GM12891 (cell line): ENCODE data around the gene SOAT1.

Source experiments
- PAX5 ChIP-seq: IDR thresholded peaks from 2 replicates; pipeline ENCODE4 v1.6.1; 2011; ENCODE audit warnings: low read length, moderate library complexity, mild to moderate bottlenecking; ENCODE audit not compliant: insufficient read depth, severe bottlenecking
- POLR2A ChIP-seq: IDR thresholded peaks from 2 replicates; pipeline ENCODE4 v1.6.1; 2011; ENCODE audit warnings: low read depth, low read length, control low read depth
- POLR2AphosphoS5 ChIP-seq: IDR thresholded peaks from 2 replicates; pipeline ENCODE4 v1.6.1; 2011; ENCODE audit warnings: low read depth, low read length, control low read depth
- TAF1 ChIP-seq: IDR thresholded peaks from 2 replicates; pipeline ENCODE4 v1.6.1; 2011; ENCODE audit warnings: low read depth, low read length, control low read depth

- no peak for TF ChIP-seq PAX5
- no peak for TF ChIP-seq POLR2AphosphoS5
- TF ChIP-seq POLR2A, result no peak
- TF ChIP-seq TAF1, result no peak
These were observed 86.7 kb downstream of the SOAT1 start for GRCh38 chr1:179380299-179380698.
